B cell (primary cell): Measurements from ENCODE around the gene SAXO1. TPM values are rescaled to one million over a fixed set of nuclear protein-coding genes. Genes with fewer than 3 reads are reported as not detected.

Experiments used
- ATAC-seq: fragments of 200-7000 bp; cut with Tn5 transposase; one replicate; pipeline ENCODE4 v1.10.0; 2021; ENCODE audit warnings: low read depth, mild to moderate bottlenecking, moderate number of reproducible peaks, moderate library complexity
- CTCF ChIA-PET: fragments of 350-600 bp; sonication (Branson Sonifier 250); formaldehyde crosslinking; loops from one replicate; lab custom pipeline; 2021; ENCODE audit warnings: antibody characterized with exemption, inconsistent platforms; lab: Charles Lee
- POLR2A ChIA-PET: fragments of 350-600 bp; sonication (Branson Sonifier 250); formaldehyde crosslinking; loops from one replicate; lab custom pipeline; 2021; ENCODE audit warnings: antibody characterized with exemption; lab: Charles Lee
- DNase-seq: peaks from one replicate; pipeline ENCODE4 v3.0.0; 2013
- H2AFZ ChIP-seq: 2 replicates; pipeline ENCODE4 v1.6.1; 2012; ENCODE audit warnings: mild to moderate bottlenecking, low read depth, low read length; ENCODE audit not compliant: insufficient read depth, poor library complexity, severe bottlenecking
- H3K27ac ChIP-seq, 2 donors: 1 replicate in 1 of 2; 2 replicates in 1 of 2; pipeline ENCODE4 v1.5.1; 2012 to 2013; ENCODE audit warnings: low read length in 2 of 2, mild to moderate bottlenecking in 2 of 2, moderate library complexity in 1 of 2
- H3K27me3 ChIP-seq, 4 experiments: fragments of 200-600 bp in 1 of 4; sonication (generic) in 1 of 4; replicated peaks in 1 of 4; 1 replicate in 2 of 4; 2 replicates in 2 of 4; pipeline versions ENCODE4 v1.6.1 to v1.7.0; 2013 to 2016; ENCODE audit warnings: low read length in 3 of 4, mild to moderate bottlenecking in 2 of 4, mixed read lengths in 1 of 4, moderate library complexity in 1 of 4; ENCODE audit not compliant: insufficient read depth in 4 of 4, control insufficient read depth in 3 of 4; ENCODE audit errors: control extremely low read depth in 1 of 4
- H3K36me3 ChIP-seq, 2 experiments: replicated peaks in 1 of 2; 1 replicate in 1 of 2; 2 replicates in 1 of 2; pipeline versions ENCODE4 v1.6.1 to v1.7.1; 2013; ENCODE audit warnings: low read length in 1 of 2; ENCODE audit not compliant: insufficient read depth in 2 of 2, control insufficient read depth in 1 of 2; ENCODE audit errors: control extremely low read depth in 1 of 2, extremely low read depth in 1 of 2
- H3K4me1 ChIP-seq, 2 donors: fragments of 200-600 bp in 1 of 2; sonication (generic) in 1 of 2; 1 replicate in 1 of 2; 2 replicates in 1 of 2; pipeline versions ENCODE4 v1.5.1 to v1.6.1; 2013 to 2017; ENCODE audit warnings: low read length in 2 of 2; ENCODE audit not compliant: control insufficient read depth in 2 of 2, insufficient read depth in 2 of 2
- H3K4me2 ChIP-seq: replicated peaks from 2 replicates; pipeline ENCODE3; 2012; ENCODE audit warnings: mild to moderate bottlenecking, low read depth, low read length; ENCODE audit not compliant: poor library complexity, severe bottlenecking
- H3K4me3 ChIP-seq, 5 experiments: fragments of 200-600 bp in 1 of 5; sonication (generic) in 1 of 5; 1 replicate in 3 of 5; 2 replicates in 2 of 5; pipeline versions ENCODE4 v1.5.1 to v1.7.0; 2011 to 2016; ENCODE audit warnings: low read length in 4 of 5, mild to moderate bottlenecking in 4 of 5, low read depth in 2 of 5, control low read depth in 1 of 5, moderate library complexity in 1 of 5; ENCODE audit not compliant: insufficient read depth in 1 of 5; ENCODE audit errors: control extremely low read depth in 1 of 5, extremely low read depth in 1 of 5
- H3K79me2 ChIP-seq: fragments of 200-600 bp; sonication (generic); one replicate; pipeline ENCODE4 v1.6.0; 2016; ENCODE audit warnings: low read length; ENCODE audit not compliant: control insufficient read depth, insufficient read depth
- H3K9ac ChIP-seq: fragments of 200-600 bp; sonication (generic); 2 replicates; pipeline ENCODE4 v1.6.1; 2017; ENCODE audit warnings: mild to moderate bottlenecking, low read length, moderate library complexity
- H3K9me3 ChIP-seq, 3 donors: one replicate each; pipeline versions ENCODE4 v1.6.1 to v1.7.1; 2013; ENCODE audit warnings: low read length in 2 of 3; ENCODE audit not compliant: control insufficient read depth in 2 of 3, insufficient read depth in 1 of 3; ENCODE audit errors: control extremely low read depth in 1 of 3
- H4K20me1 ChIP-seq: 2 replicates; pipeline ENCODE4 v1.6.0; 2012; ENCODE audit warnings: mild to moderate bottlenecking, low read length; ENCODE audit not compliant: insufficient read depth, control insufficient read depth, poor library complexity, severe bottlenecking
- H3K27ac Mint-ChIP-seq: one replicate; pipeline ENCODE4 v1.8.0; 2021; ENCODE audit warnings: mixed read lengths
- H3K27me3 Mint-ChIP-seq: one replicate; pipeline ENCODE4 v1.8.0; 2021; ENCODE audit warnings: mixed read lengths
- H3K4me1 Mint-ChIP-seq: one replicate; pipeline ENCODE4 v1.8.0; 2021; ENCODE audit warnings: mixed read lengths
- H3K4me3 Mint-ChIP-seq: one replicate; pipeline ENCODE4 v1.8.0; 2021; ENCODE audit warnings: mixed read lengths
- H3K9me3 Mint-ChIP-seq: one replicate; pipeline ENCODE4 v1.8.0; 2022; ENCODE audit warnings: mixed read lengths; ENCODE audit not compliant: insufficient read depth
- EZH2 ChIP-seq: IDR thresholded peaks from 2 replicates; pipeline ENCODE4 v1.6.1; 2012; ENCODE audit warnings: borderline replicate concordance, low read depth, mild to moderate bottlenecking, moderate library complexity, low read length; ENCODE audit not compliant: insufficient read depth, poor library complexity, severe bottlenecking
- WGBS: methylation state at CpG from one replicate; pipeline ENCODE4 v1.1.5; 2013; ENCODE audit warnings: missing lambda C conversion rate; ENCODE audit not compliant: insufficient coverage; 5-methylcytosine and 5-hydroxymethylcytosine counted together
- intact Hi-C: fragments of 100-400 bp; cut with micrococcal nuclease; formaldehyde crosslinking; loops from one replicate; pipeline ENCODE4 v1.10.0; 2022
- polyA plus RNA-seq: library from polyadenylated mRNA; depleted of rRNA; stranded (reverse); fragments of >200 nt; gene quantifications from 2 replicates; pipeline ENCODE4 v1.2.3, GENCODE V29; 2012
- total RNA-seq, 2 donors: library from RNA; stranded (reverse); fragments of 120-200 nt in 1 of 2; gene quantifications; 1 replicate in 1 of 2; 2 replicates in 1 of 2; pipeline versions ENCODE4 v1.2.3 to v1.2.4, GENCODE V29; 2013 to 2022
- TF ChIP-seq, protein P1 (sequence below): fragments of 200-600 bp; IDR thresholded peaks from one replicate; pipeline ENCODE4 v1.8.0; 2022; ENCODE audit warnings: antibody characterized with exemption, mild to moderate bottlenecking

Gene SAXO1
- total and polyA plus RNA-seq, 2 donors (not counting 1 experiment from before 2014, with no cell fraction given): 0.01 TPM; not detected in 1

DNA sequence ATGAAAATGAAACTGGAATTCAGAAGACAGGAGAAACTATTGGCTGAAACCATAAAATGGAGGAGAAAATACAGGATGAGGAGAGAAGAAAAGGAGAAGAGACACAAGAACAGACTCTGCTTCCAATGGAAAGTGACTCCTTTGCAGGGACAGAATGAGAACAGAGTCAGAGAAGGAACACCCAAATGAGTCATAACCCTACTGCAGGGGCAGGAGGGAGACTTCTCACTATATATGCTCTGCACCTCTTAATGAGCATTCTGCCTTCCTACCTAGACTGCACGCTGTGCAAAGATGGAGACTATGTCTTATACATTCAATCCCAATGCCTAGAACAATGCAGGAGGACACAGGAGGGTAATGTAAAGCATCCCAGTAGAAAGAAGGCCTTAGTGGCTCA, 2.1 kb downstream of the SAXO1 start:
- TF ChIP-seq EZH2: no peak
- TF ChIP-seq, protein P1, sequence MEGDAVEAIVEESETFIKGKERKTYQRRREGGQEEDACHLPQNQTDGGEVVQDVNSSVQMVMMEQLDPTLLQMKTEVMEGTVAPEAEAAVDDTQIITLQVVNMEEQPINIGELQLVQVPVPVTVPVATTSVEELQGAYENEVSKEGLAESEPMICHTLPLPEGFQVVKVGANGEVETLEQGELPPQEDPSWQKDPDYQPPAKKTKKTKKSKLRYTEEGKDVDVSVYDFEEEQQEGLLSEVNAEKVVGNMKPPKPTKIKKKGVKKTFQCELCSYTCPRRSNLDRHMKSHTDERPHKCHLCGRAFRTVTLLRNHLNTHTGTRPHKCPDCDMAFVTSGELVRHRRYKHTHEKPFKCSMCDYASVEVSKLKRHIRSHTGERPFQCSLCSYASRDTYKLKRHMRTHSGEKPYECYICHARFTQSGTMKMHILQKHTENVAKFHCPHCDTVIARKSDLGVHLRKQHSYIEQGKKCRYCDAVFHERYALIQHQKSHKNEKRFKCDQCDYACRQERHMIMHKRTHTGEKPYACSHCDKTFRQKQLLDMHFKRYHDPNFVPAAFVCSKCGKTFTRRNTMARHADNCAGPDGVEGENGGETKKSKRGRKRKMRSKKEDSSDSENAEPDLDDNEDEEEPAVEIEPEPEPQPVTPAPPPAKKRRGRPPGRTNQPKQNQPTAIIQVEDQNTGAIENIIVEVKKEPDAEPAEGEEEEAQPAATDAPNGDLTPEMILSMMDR: no peak
- no peaks in the 10 kb centered on the region for H3K4me1 ChIP-seq
- H3K27me3 ChIP-seq: no peaks in the 10 kb centered on the region
- no peak overlapping the region for H3K4me3 Mint-ChIP-seq
- H3K79me2 ChIP-seq: no peaks in the 10 kb centered on the region
- no peaks in the 10 kb centered on the region for H3K9me3 ChIP-seq
- H3K4me2 ChIP-seq: no peak overlapping the region
- H3K4me1 Mint-ChIP-seq: no peaks in the 10 kb centered on the region
- ChIA-PET POLR2A (no interaction called here), CTCF (no interaction called here)
- no peak overlapping the region for H3K9ac ChIP-seq
- no peaks in the 10 kb centered on the region for H3K9me3 Mint-ChIP-seq
- H3K36me3 ChIP-seq: no peaks in the 10 kb centered on the region
- ATAC-seq (no peak), DNase-seq (no peak)
- H3K4me3 ChIP-seq: no peak overlapping the region
- intact Hi-C loops: no loop called here
- no peak overlapping the region for H3K27ac Mint-ChIP-seq
- H2AFZ ChIP-seq: no peak overlapping the region
- H3K27me3 Mint-ChIP-seq: peaks cover 20% of the 10 kb centered on the region
- H3K27ac ChIP-seq: no peak overlapping the region
- no peaks in the 10 kb centered on the region for H4K20me1 ChIP-seq
- no CpG with 5 or more reads among the region's 1 CpG for WGBS

DNA sequence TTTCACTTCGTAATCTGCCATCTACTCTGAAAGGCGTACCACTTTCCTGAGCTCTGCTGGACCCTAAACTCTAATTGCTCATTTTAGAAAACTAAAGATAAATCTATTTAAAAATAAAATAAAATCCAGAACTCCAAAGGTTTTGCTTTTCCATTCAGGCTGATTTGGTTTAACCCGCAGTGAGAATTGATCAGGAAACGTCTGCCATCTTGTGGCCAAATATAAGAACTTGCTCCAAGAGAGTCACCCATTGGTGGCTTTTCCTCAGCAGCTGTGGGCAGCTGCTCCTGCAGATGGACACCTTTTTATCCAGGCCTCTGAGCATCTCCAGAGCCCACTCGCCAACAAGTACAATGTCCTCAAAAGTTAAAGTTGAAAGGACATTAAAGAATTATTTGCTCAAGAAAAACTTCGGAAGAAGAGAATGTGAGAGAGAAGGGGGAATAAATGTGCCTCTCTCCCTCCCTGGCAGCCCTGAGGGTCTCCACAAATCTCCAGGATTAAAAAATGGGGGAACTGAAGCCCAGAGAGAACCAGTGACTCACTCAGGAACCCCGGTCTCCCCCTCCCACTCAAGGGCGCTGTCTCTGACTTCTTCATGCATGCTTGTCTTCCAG, 4.1 kb downstream of the SAXO1 start:
- Histone ChIP-seq H3K27ac (no peak overlapping the region), H3K27me3 (no peaks in the 10 kb centered on the region), H3K4me1 (no peaks in the 10 kb centered on the region), H3K4me3 (no peak overlapping the region), H3K4me2 (no peak overlapping the region), H4K20me1 (no peaks in the 10 kb centered on the region), H2AFZ (no peak overlapping the region), H3K79me2 (no peaks in the 10 kb centered on the region), H3K9ac (no peak overlapping the region), H3K36me3 (no peaks in the 10 kb centered on the region), H3K9me3 (no peaks in the 10 kb centered on the region)
- CTCF ChIA-PET: interaction anchor here (0.7 to 2.5 kb wide), 14 partner anchors 11 to 776 kb away, joined by 3 to 14 read pairs (median 4); partner anchors contain the start of gene RRAGA
- intact Hi-C loops: no loop called here
- Mint-ChIP-seq H3K27ac (no peak overlapping the region), H3K27me3 (peaks cover 14% of the 10 kb centered on the region), H3K9me3 (no peaks in the 10 kb centered on the region), H3K4me3 (no peak overlapping the region), H3K4me1 (no peaks in the 10 kb centered on the region)
- DNase-seq (peak; percentile 38), ATAC-seq (peak; percentile 41)
- TF ChIP-seq, protein P1: peak; percentile 79
- TF ChIP-seq EZH2: no peak
- POLR2A ChIA-PET: no interaction called here
- WGBS: 31% methylated on average over 4 of the region's 8 CpGs
